ENCODE results near the gene NOX1. TPM values are rescaled to one million over a fixed set of nuclear protein-coding genes. Genes with fewer than 3 reads are reported as not detected.
"Not testable (repeated sequence)": the region's sequence is repeated elsewhere in the genome, so short reads cannot be mapped to it uniquely, and the experiment has no call there.

NOX1 gene
- total RNA-seq, 1 donor: not detected

GRCh38 chrX:100850317-100850716 is 23.8 kb downstream of the NOX1 start:
- no peak overlapping the region for H3K4me3 ChIP-seq (ENCODE audit: low read length)
- no peaks in the 10 kb centered on the region for H3K9me3 ChIP-seq (ENCODE audit: low read depth, low read length)
- H3K27me3 ChIP-seq (ENCODE audit: insufficient read depth, low read length): no peaks in the 10 kb centered on the region
- H3K4me1 ChIP-seq (ENCODE audit: insufficient read depth, low read length): no peaks in the 10 kb centered on the region

GRCh38 chrX:100831219-100831946 is 42.8 kb downstream of the NOX1 start:
- Histone ChIP-seq H3K27me3 (ENCODE audit: insufficient read depth, low read length) (no peaks in the 10 kb centered on the region), H3K4me3 (ENCODE audit: low read length) (no peak overlapping the region), H3K4me1 (ENCODE audit: insufficient read depth, low read length) (no peaks in the 10 kb centered on the region), H3K9me3 (ENCODE audit: low read depth, low read length) (no peaks in the 10 kb centered on the region)

- Histone ChIP-seq H3K27me3 (ENCODE audit: insufficient read depth, low read length) (no peaks in the 10 kb centered on the region), H3K9me3 (ENCODE audit: low read depth, low read length) (no peaks in the 10 kb centered on the region), H3K4me1 (ENCODE audit: insufficient read depth, low read length) (no peaks in the 10 kb centered on the region), H3K4me3 (ENCODE audit: low read length) (no peak overlapping the region)
Measured at GRCh38 chrX:100830547-100830946, 43.6 kb downstream of the NOX1 start.

- Histone ChIP-seq H3K9me3 (ENCODE audit: low read depth, low read length) (no peaks in the 10 kb centered on the region), H3K27me3 (ENCODE audit: insufficient read depth, low read length) (no peaks in the 10 kb centered on the region), H3K4me3 (ENCODE audit: low read length) (no peak overlapping the region), H3K4me1 (ENCODE audit: insufficient read depth, low read length) (no peaks in the 10 kb centered on the region)
Measured at GRCh38 chrX:100830143-100830542, 44.0 kb downstream of the NOX1 start.

GRCh38 chrX:100829730-100830129 is 44.4 kb downstream of the NOX1 start:
- no peak overlapping the region for H3K4me3 ChIP-seq (ENCODE audit: low read length)
- no peaks in the 10 kb centered on the region for H3K4me1 ChIP-seq (ENCODE audit: insufficient read depth, low read length)
- no peaks in the 10 kb centered on the region for H3K9me3 ChIP-seq (ENCODE audit: low read depth, low read length)
- no peaks in the 10 kb centered on the region for H3K27me3 ChIP-seq (ENCODE audit: insufficient read depth, low read length)

GRCh38 chrX:100819837-100820666 is 54.1 kb downstream of the NOX1 start, which contains the start of gene CSTF2:
TSS of gene CSTF2 (plus strand) at chrX:100820391. CDS start at chrX:100820417, 26 bp downstream.
- H3K4me3 ChIP-seq (ENCODE audit: low read length): peak within 1 kb of the TSS; percentile 71
- H3K4me1 ChIP-seq (ENCODE audit: insufficient read depth, low read length): peaks cover 10% of the 10 kb centered on the region
- H3K27me3 ChIP-seq (ENCODE audit: insufficient read depth, low read length): no peaks in the 10 kb centered on the region
- no peaks in the 10 kb centered on the region for H3K9me3 ChIP-seq (ENCODE audit: low read depth, low read length)

- Histone ChIP-seq H3K9me3 (ENCODE audit: low read depth, low read length) (no peaks in the 10 kb centered on the region), H3K4me3 (ENCODE audit: low read length) (peak overlapping the region; percentile 71), H3K4me1 (ENCODE audit: insufficient read depth, low read length) (peaks cover 10% of the 10 kb centered on the region), H3K27me3 (ENCODE audit: insufficient read depth, low read length) (peaks cover 4% of the 10 kb centered on the region)
Measured at GRCh38 chrX:100819534-100819836, 54.7 kb downstream of the NOX1 start.

GRCh38 chrX:100817340-100817739 is 56.8 kb downstream of the NOX1 start:
- Histone ChIP-seq H3K27me3 (ENCODE audit: insufficient read depth, low read length) (peaks cover 6% of the 10 kb centered on the region), H3K9me3 (ENCODE audit: low read depth, low read length) (no peaks in the 10 kb centered on the region), H3K4me3 (ENCODE audit: low read length) (no peak overlapping the region), H3K4me1 (ENCODE audit: insufficient read depth, low read length) (peaks cover 10% of the 10 kb centered on the region)

GRCh38 chrX:100812216-100813158 is 61.7 kb downstream of the NOX1 start:
- Histone ChIP-seq H3K4me3 (ENCODE audit: low read length) (no peak overlapping the region), H3K4me1 (ENCODE audit: insufficient read depth, low read length) (no peaks in the 10 kb centered on the region)

GRCh38 chrX:100808265-100808664 is 65.9 kb downstream of the NOX1 start:
- H3K4me3 ChIP-seq (ENCODE audit: low read length); H3K27me3 ChIP-seq (ENCODE audit: insufficient read depth, low read length); H3K9me3 ChIP-seq (ENCODE audit: low read depth, low read length); H3K4me1 ChIP-seq (ENCODE audit: insufficient read depth, low read length): not testable (repeated sequence)

More at GRCh38 chrX:100812216-100813158, 61.7 kb downstream of the NOX1 start:
- H3K9me3 ChIP-seq (ENCODE audit: low read depth, low read length): no peaks in the 10 kb centered on the region
- peaks cover 6% of the 10 kb centered on the region for H3K27me3 ChIP-seq (ENCODE audit: insufficient read depth, low read length)

- H3K4me1 ChIP-seq (ENCODE audit: insufficient read depth, low read length): no peaks in the 10 kb centered on the region
- H3K27me3 ChIP-seq (ENCODE audit: insufficient read depth, low read length): no peaks in the 10 kb centered on the region
- H3K9me3 ChIP-seq (ENCODE audit: low read depth, low read length): no peaks in the 10 kb centered on the region
- H3K4me3 ChIP-seq (ENCODE audit: low read length): no peak overlapping the region
Measured at GRCh38 chrX:100804780-100805179, 69.4 kb downstream of the NOX1 start.

GRCh38 chrX:100802843-100803242 is 71.3 kb downstream of the NOX1 start:
- H3K9me3 ChIP-seq (ENCODE audit: low read depth, low read length): no peaks in the 10 kb centered on the region
- H3K4me3 ChIP-seq (ENCODE audit: low read length): no peak overlapping the region
- H3K27me3 ChIP-seq (ENCODE audit: insufficient read depth, low read length): no peaks in the 10 kb centered on the region
- H3K4me1 ChIP-seq (ENCODE audit: insufficient read depth, low read length): no peaks in the 10 kb centered on the region

- Histone ChIP-seq H3K4me3 (ENCODE audit: low read length) (no peak overlapping the region), H3K4me1 (ENCODE audit: insufficient read depth, low read length) (no peaks in the 10 kb centered on the region), H3K9me3 (ENCODE audit: low read depth, low read length) (no peaks in the 10 kb centered on the region)
Measured at GRCh38 chrX:100798484-100799214, 75.5 kb downstream of the NOX1 start.

GRCh38 chrX:100797359-100797758 is 76.8 kb downstream of the NOX1 start:
- Histone ChIP-seq H3K4me1 (ENCODE audit: insufficient read depth, low read length) (no peaks in the 10 kb centered on the region), H3K4me3 (ENCODE audit: low read length) (no peak overlapping the region), H3K9me3 (ENCODE audit: low read depth, low read length) (no peaks in the 10 kb centered on the region), H3K27me3 (ENCODE audit: insufficient read depth, low read length) (no peaks in the 10 kb centered on the region)

More at GRCh38 chrX:100798484-100799214, 75.5 kb downstream of the NOX1 start:
- no peaks in the 10 kb centered on the region for H3K27me3 ChIP-seq (ENCODE audit: insufficient read depth, low read length)
